SU-DHL-6 (cell line): ENCODE results near the gene LARP4B.

Experiments
- EZH2phosphoT487 ChIP-seq: fragments of 200-600 bp; sonication (generic), shearing (Covaris generic); conservative IDR thresholded peaks from 2 replicates; pipeline ENCODE4 v1.6.1; 2018; ENCODE audit warnings: mild to moderate bottlenecking, antibody characterized with exemption, low read length, moderate library complexity, mixed read lengths
- TF ChIP-seq, protein P1 (sequence below): fragments of 200-600 bp; sonication (generic); IDR thresholded peaks from one replicate; pipeline ENCODE4 v1.5.1; 2017; ENCODE audit warnings: antibody characterized with exemption, mild to moderate bottlenecking, low read length, moderate library complexity; ENCODE audit not compliant: insufficient read depth, poor library complexity, severe bottlenecking

DNA sequence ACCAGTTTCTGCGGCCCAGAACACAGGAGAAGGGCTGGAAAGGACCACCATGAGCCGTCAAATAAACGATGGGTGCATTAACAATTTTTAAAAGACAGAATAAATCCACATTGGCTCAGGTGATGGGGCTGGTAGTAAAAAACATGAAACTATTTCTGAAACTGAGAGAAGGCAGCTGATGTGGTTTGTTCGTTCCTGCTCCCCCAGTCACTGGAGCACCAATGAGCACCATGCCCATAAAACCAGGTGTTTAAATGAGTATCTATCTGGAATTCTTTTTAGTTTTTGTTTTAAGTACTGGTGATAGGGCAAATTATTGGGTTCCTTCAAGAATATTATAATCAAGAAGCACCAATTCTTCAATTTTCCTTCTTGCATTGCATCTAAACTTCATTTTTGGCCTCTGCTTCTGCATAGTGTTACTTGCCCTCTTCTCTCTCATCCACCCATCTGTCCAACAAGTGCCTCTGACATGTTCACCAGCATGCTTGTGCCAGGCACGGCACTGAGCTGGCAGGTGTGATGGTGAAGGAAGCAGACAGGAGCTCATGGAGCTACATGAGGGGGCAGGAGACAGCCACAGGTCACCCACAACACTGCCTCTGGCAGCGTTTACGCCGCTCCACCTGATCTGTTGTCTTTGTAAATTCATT is 65.5 kb downstream of the LARP4B start:
- TF ChIP-seq, protein P1, sequence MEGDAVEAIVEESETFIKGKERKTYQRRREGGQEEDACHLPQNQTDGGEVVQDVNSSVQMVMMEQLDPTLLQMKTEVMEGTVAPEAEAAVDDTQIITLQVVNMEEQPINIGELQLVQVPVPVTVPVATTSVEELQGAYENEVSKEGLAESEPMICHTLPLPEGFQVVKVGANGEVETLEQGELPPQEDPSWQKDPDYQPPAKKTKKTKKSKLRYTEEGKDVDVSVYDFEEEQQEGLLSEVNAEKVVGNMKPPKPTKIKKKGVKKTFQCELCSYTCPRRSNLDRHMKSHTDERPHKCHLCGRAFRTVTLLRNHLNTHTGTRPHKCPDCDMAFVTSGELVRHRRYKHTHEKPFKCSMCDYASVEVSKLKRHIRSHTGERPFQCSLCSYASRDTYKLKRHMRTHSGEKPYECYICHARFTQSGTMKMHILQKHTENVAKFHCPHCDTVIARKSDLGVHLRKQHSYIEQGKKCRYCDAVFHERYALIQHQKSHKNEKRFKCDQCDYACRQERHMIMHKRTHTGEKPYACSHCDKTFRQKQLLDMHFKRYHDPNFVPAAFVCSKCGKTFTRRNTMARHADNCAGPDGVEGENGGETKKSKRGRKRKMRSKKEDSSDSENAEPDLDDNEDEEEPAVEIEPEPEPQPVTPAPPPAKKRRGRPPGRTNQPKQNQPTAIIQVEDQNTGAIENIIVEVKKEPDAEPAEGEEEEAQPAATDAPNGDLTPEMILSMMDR: no peak
- TF ChIP-seq EZH2phosphoT487: no peak
